Measurements from ENCODE around the gene EMILIN2. TPM values are rescaled to one million over a fixed set of nuclear protein-coding genes. Genes with fewer than 3 reads are reported as not detected.

Gene EMILIN2
- polyA plus RNA-seq, 4 donors, result 1.1 to 29.9 (median 8.6) TPM

DNA sequence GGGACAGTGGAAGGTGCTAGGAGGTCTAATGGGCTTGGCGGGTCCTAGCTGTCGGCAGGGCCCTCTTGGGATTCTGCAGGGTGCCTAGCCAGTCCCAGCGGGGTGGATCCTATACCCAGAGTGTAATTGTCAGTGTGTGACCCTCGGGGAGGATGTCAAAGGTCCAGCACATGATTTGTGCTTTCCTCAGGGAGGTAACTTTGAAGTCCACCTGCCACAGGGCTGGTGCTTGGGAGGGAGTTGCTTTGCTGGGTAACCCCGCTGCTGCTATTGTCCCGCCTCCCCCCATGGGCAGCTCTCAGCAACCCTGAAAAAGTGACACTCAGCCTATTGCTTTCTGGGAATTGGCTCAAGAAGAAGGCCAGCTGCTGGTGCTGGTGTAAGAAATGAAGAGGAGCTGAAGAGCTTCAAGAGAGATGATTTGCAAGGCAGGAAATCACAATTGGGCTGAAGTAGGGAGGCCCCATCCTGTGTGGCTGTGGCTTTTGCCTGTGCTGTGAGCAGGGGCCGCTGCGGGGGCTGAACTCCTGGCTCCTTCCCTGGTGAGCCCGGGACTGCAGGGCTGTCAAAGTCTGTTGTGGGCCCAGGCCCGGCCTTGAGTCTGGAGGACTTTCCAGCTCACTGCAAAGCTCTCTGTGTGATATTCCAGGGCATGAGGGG is 36.4 kb downstream of the EMILIN2 start:
- WGBS, 3 donors, result 52 to 81% (median 59%) methylated on average over 10 of the region's 10 CpGs
- peak overlapping the region in 1 of 3 donors; percentile 45 for H3K27ac ChIP-seq (ENCODE audit: low read depth in 1 of 3, low read length in 2 of 3)
- H3K27me3 ChIP-seq (ENCODE audit: control insufficient read depth in 3 of 3, insufficient read depth in 3 of 3, low read length in 3 of 3), result peaks cover 0 to 3% (median 0%) of the 10 kb centered on the region in 3 donors
- FAIRE-seq (no peak), DNase-seq (peak in 1 of 2 donors; percentile 33)
- no peaks in the 10 kb centered on the region for H3K9me3 ChIP-seq (ENCODE audit: control insufficient read depth in 2 of 2, insufficient read depth in 1 of 2, low read depth in 1 of 2, low read length in 1 of 2)
- no peak overlapping the region for H3K4me3 ChIP-seq (ENCODE audit: low read depth in 1 of 3, low read length in 3 of 3)
- peaks cover 0 to 3% (median 3%) of the 10 kb centered on the region in 3 donors for H3K4me1 ChIP-seq (ENCODE audit: control insufficient read depth in 3 of 3, insufficient read depth in 2 of 3, low read depth in 1 of 3, low read length in 2 of 3)
- H3K36me3 ChIP-seq (ENCODE audit: control insufficient read depth in 3 of 3, insufficient read depth in 2 of 3, low read depth in 1 of 3, low read length in 3 of 3), result no peaks in the 10 kb centered on the region

DNA sequence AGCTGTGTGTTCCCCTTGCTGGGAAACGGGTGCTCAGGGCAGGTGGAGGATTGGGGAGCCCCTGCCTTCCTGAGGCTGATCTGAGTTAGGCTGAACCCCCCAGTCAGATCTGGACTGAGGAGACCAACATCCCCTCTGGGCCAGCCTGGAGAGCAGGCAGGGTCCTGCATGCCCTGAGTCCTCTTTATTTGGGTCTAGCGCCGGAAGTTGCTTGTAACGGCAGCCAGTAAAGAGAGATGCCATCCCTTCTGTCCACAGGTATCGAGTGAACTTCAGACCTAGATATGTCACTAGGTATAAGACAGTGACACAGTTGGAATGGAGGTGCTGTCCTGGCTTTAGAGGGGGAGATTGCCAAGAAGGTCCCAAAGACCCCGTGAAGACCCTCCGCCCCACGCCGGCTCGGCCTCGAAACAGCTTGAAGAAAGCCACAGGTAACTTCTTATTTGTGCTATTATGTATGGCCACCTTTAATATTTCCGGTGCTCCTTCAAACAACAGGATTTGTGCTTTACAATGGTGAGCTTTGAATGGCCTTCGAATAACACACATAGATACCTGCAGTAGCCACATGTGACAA is 38.0 kb downstream of the EMILIN2 start:
- H3K27me3 ChIP-seq (ENCODE audit: control insufficient read depth in 3 of 3, insufficient read depth in 3 of 3, low read length in 3 of 3), result peaks cover 0 to 3% (median 0%) of the 10 kb centered on the region in 3 donors
- no peaks in the 10 kb centered on the region for H3K9me3 ChIP-seq (ENCODE audit: control insufficient read depth in 2 of 2, insufficient read depth in 1 of 2, low read depth in 1 of 2, low read length in 1 of 2)
- peaks cover 0 to 3% (median 3%) of the 10 kb centered on the region in 3 donors for H3K4me1 ChIP-seq (ENCODE audit: control insufficient read depth in 3 of 3, insufficient read depth in 2 of 3, low read depth in 1 of 3, low read length in 2 of 3)
- no peak for DNase-seq
- H3K4me3 ChIP-seq (ENCODE audit: low read depth in 1 of 3, low read length in 3 of 3), result no peak overlapping the region
- WGBS, 3 donors, result 93 to 96% (median 95%) methylated on average over 13 of the region's 13 CpGs
- H3K36me3 ChIP-seq (ENCODE audit: control insufficient read depth in 3 of 3, insufficient read depth in 2 of 3, low read depth in 1 of 3, low read length in 3 of 3), result no peaks in the 10 kb centered on the region
- H3K27ac ChIP-seq (ENCODE audit: low read depth in 1 of 3, low read length in 2 of 3), result no peak overlapping the region
- FAIRE-seq, result no peak

DNA sequence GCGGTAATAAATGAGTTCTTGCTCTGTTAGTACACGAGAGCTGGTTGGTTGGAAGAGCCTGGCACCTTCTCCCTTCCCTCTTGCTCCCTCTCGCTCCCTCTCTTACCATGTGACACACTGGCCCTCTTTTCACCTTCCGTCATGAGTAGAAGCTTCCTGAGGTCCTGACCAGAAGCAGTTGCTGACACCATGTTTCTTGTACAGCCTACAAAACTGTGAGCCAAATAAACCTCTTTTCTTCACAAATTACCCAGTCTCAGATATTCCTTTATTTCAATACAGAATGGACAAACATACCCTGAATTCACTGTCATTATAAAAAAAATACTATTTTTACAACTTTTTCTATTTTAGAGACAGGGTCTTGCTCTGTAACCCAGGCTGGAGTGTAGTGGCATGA is 40.7 kb downstream of the EMILIN2 start:
- peaks cover 0 to 2% (median 0%) of the 10 kb centered on the region in 3 donors for H3K36me3 ChIP-seq (ENCODE audit: control insufficient read depth in 3 of 3, insufficient read depth in 2 of 3, low read depth in 1 of 3, low read length in 3 of 3)
- peaks cover 0 to 3% of the 10 kb centered on the region in 2 donors for H3K9me3 ChIP-seq (ENCODE audit: control insufficient read depth in 2 of 2, insufficient read depth in 1 of 2, low read depth in 1 of 2, low read length in 1 of 2)
- H3K4me1 ChIP-seq (ENCODE audit: control insufficient read depth in 3 of 3, insufficient read depth in 2 of 3, low read depth in 1 of 3, low read length in 2 of 3), result peaks cover 0 to 3% (median 3%) of the 10 kb centered on the region in 3 donors
- FAIRE-seq, result no peak
- DNase-seq, result no peak
- 74 to 80% (median 78%) methylated on average over 4 of the region's 4 CpGs for WGBS, 3 donors
- H3K27ac ChIP-seq (ENCODE audit: low read depth in 1 of 3, low read length in 2 of 3), result no peak overlapping the region
- no peaks in the 10 kb centered on the region for H3K27me3 ChIP-seq (ENCODE audit: control insufficient read depth in 3 of 3, insufficient read depth in 3 of 3, low read length in 3 of 3)
- H3K4me3 ChIP-seq (ENCODE audit: low read depth in 1 of 3, low read length in 3 of 3), result no peak overlapping the region

DNA sequence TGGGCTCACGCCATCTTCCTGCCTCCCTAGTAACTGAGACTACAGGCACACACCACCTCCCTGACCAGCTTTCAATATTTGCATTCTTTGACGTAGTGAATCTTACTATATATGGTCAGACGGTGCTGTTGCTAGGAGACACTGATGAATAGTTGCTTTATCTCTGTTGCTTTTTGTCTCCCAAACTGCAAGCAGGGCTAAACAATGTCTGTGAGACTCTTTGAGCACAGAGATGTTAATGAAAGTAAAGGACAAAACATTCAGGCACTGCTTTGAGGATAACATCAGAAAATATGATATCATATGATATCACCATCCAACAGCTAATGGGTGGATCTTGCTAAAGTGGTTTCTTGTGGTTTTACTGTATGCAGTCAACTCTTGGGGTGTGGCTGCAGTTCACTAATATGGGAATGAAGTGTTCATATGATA is 43.0 kb downstream of the EMILIN2 start:
- FAIRE-seq, result no peak
- no peak overlapping the region for H3K27ac ChIP-seq (ENCODE audit: low read depth in 1 of 3, low read length in 2 of 3)

GRCh38 chr18:2890606-2891005 is 43.8 kb downstream of the EMILIN2 start:
- DNase-seq, result no peak
- H3K36me3 ChIP-seq (ENCODE audit: control insufficient read depth in 3 of 3, insufficient read depth in 2 of 3, low read depth in 1 of 3, low read length in 3 of 3), result peaks cover 0 to 2% (median 0%) of the 10 kb centered on the region in 3 donors
- no peak overlapping the region for H3K27ac ChIP-seq (ENCODE audit: low read depth in 1 of 3, low read length in 2 of 3)
- WGBS, 3 donors, result 78 to 91% (median 79%) methylated on average over 5 of the region's 5 CpGs
- no peaks in the 10 kb centered on the region for H3K27me3 ChIP-seq (ENCODE audit: control insufficient read depth in 3 of 3, insufficient read depth in 3 of 3, low read length in 3 of 3)
- peaks cover 0 to 8% of the 10 kb centered on the region in 2 donors for H3K9me3 ChIP-seq (ENCODE audit: control insufficient read depth in 2 of 2, insufficient read depth in 1 of 2, low read depth in 1 of 2, low read length in 1 of 2)
- FAIRE-seq, result no peak
- peaks cover 0 to 13% (median 0%) of the 10 kb centered on the region in 3 donors for H3K4me1 ChIP-seq (ENCODE audit: control insufficient read depth in 3 of 3, insufficient read depth in 2 of 3, low read depth in 1 of 3, low read length in 2 of 3)
- H3K4me3 ChIP-seq (ENCODE audit: low read depth in 1 of 3, low read length in 3 of 3), result no peak overlapping the region

More for the DNA sequence above, 43.0 kb downstream of the EMILIN2 start:
- peaks cover 0 to 8% (median 0%) of the 10 kb centered on the region in 3 donors for H3K4me1 ChIP-seq (ENCODE audit: control insufficient read depth in 3 of 3, insufficient read depth in 2 of 3, low read depth in 1 of 3, low read length in 2 of 3)
- H3K9me3 ChIP-seq (ENCODE audit: control insufficient read depth in 2 of 2, insufficient read depth in 1 of 2, low read depth in 1 of 2, low read length in 1 of 2), result peaks cover 0 to 3% of the 10 kb centered on the region in 2 donors
- peaks cover 0 to 2% (median 0%) of the 10 kb centered on the region in 3 donors for H3K36me3 ChIP-seq (ENCODE audit: control insufficient read depth in 3 of 3, insufficient read depth in 2 of 3, low read depth in 1 of 3, low read length in 3 of 3)
- 30 to 46% (median 37%) methylated on average over 3 of the region's 3 CpGs for WGBS, 3 donors
- H3K27me3 ChIP-seq (ENCODE audit: control insufficient read depth in 3 of 3, insufficient read depth in 3 of 3, low read length in 3 of 3), result no peaks in the 10 kb centered on the region
- DNase-seq, result no peak
- no peak overlapping the region for H3K4me3 ChIP-seq (ENCODE audit: low read depth in 1 of 3, low read length in 3 of 3)

DNA sequence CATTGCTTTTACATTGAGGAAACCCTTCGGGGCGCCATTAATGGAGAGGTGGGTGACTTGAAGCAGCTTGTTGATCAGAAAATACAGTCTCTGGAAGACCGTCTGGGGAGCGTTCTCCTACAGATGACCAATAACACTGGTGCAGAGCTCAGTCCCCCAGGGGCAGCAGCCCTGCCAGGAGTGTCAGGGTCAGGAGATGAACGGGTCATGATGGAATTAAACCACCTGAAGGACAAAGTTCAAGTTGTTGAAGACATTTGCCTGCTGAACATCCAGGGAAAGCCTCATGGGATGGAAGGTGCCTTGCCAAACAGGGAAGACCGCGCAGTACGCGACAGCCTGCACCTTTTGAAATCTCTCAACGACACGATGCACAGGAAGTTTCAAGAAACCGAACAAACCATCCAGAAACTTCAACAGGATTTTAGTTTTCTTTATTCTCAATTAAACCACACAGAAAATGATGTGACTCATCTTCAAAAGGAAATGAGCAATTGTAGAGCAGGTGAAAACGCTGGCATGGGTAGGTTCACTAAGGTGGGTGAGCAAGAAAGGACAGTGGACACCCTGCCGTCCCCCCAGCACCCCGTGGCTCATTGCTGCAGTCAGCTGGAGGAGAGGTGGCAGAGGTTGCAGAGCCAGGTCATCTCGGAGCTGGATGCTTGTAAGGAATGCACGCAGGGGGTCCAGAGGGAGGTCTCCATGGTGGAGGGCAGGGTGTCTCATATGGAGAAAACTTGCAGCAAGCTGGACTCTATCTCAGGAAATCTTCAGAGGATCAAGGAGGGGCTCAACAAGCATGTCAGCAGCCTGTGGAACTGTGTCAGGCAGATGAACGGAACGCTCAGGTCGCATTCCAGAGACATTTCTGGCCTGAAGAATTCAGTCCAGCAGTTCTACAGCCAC is 45.0 kb downstream of the EMILIN2 start:
- DNase-seq (no peak), FAIRE-seq (no peak)
- Histone ChIP-seq H3K4me1 (ENCODE audit: control insufficient read depth in 3 of 3, insufficient read depth in 2 of 3, low read depth in 1 of 3, low read length in 2 of 3) (peaks cover 0 to 13% (median 0%) of the 10 kb centered on the region in 3 donors), H3K4me3 (ENCODE audit: low read depth in 1 of 3, low read length in 3 of 3) (no peak overlapping the region), H3K27ac (ENCODE audit: low read depth in 1 of 3, low read length in 2 of 3) (no peak overlapping the region), H3K9me3 (ENCODE audit: control insufficient read depth in 2 of 2, insufficient read depth in 1 of 2, low read depth in 1 of 2, low read length in 1 of 2) (peaks cover 0 to 12% of the 10 kb centered on the region in 2 donors), H3K36me3 (ENCODE audit: control insufficient read depth in 3 of 3, insufficient read depth in 2 of 3, low read depth in 1 of 3, low read length in 3 of 3) (peaks cover 0 to 2% (median 0%) of the 10 kb centered on the region in 3 donors), H3K27me3 (ENCODE audit: control insufficient read depth in 3 of 3, insufficient read depth in 3 of 3, low read length in 3 of 3) (no peaks in the 10 kb centered on the region)
- 79 to 83% (median 83%) methylated on average over 20 of the region's 20 CpGs for WGBS, 3 donors

GRCh38 chr18:2893056-2893455 is 46.2 kb downstream of the EMILIN2 start:
- peaks cover 0 to 2% (median 0%) of the 10 kb centered on the region in 3 donors for H3K36me3 ChIP-seq (ENCODE audit: control insufficient read depth in 3 of 3, insufficient read depth in 2 of 3, low read depth in 1 of 3, low read length in 3 of 3)
- H3K4me1 ChIP-seq (ENCODE audit: control insufficient read depth in 3 of 3, insufficient read depth in 2 of 3, low read depth in 1 of 3, low read length in 2 of 3), result peaks cover 0 to 13% (median 0%) of the 10 kb centered on the region in 3 donors
- no peak overlapping the region for H3K4me3 ChIP-seq (ENCODE audit: low read depth in 1 of 3, low read length in 3 of 3)
- FAIRE-seq (no peak), DNase-seq (no peak)
- H3K27ac ChIP-seq (ENCODE audit: low read depth in 1 of 3, low read length in 2 of 3), result no peak overlapping the region
- WGBS, 3 donors, result 56 to 72% (median 67%) methylated on average over 4 of the region's 4 CpGs
- H3K9me3 ChIP-seq (ENCODE audit: control insufficient read depth in 2 of 2, insufficient read depth in 1 of 2, low read depth in 1 of 2, low read length in 1 of 2), result peaks cover 0 to 12% of the 10 kb centered on the region in 2 donors
- no peaks in the 10 kb centered on the region for H3K27me3 ChIP-seq (ENCODE audit: control insufficient read depth in 3 of 3, insufficient read depth in 3 of 3, low read length in 3 of 3)

DNA sequence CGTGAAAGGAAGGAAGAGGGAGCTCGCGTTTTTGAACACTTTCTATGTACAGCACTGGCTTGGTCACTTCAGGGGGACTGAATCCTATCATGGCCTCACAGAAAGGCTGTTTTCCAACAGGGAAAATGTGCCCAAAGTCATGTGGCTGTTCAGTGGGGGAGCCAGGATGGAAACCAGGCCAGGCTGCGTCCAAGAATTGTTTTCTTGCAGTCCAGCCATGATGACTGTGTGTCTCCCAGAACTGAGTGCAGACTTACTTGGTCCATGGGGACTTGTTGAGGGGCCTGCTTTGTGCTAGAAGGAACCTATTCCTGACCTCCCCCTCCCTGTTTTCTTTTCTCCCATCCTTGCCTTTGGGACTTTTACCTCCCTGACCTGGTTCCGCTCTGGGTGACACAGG is 46.9 kb downstream of the EMILIN2 start:
- Histone ChIP-seq H3K4me1 (ENCODE audit: control insufficient read depth in 3 of 3, insufficient read depth in 2 of 3, low read depth in 1 of 3, low read length in 2 of 3) (peaks cover 0 to 13% (median 0%) of the 10 kb centered on the region in 3 donors), H3K36me3 (ENCODE audit: control insufficient read depth in 3 of 3, insufficient read depth in 2 of 3, low read depth in 1 of 3, low read length in 3 of 3) (peaks cover 0 to 2% (median 0%) of the 10 kb centered on the region in 3 donors), H3K27ac (ENCODE audit: low read depth in 1 of 3, low read length in 2 of 3) (peak overlapping the region in 1 of 3 donors; percentile 26), H3K9me3 (ENCODE audit: control insufficient read depth in 2 of 2, insufficient read depth in 1 of 2, low read depth in 1 of 2, low read length in 1 of 2) (peaks cover 0 to 12% of the 10 kb centered on the region in 2 donors), H3K4me3 (ENCODE audit: low read depth in 1 of 3, low read length in 3 of 3) (no peak overlapping the region), H3K27me3 (ENCODE audit: control insufficient read depth in 3 of 3, insufficient read depth in 3 of 3, low read length in 3 of 3) (no peaks in the 10 kb centered on the region)
- DNase-seq (no peak), FAIRE-seq (no peak)
- WGBS, 3 donors, result 87 to 97% (median 91%) methylated on average over 5 of the region's 5 CpGs
